T-cell (primary cell): ENCODE measurements around the gene HECTD1. TPM values are rescaled to one million over a fixed set of nuclear protein-coding genes. Genes with fewer than 3 reads are reported as not detected.
"Not testable (repeated sequence)": the region's sequence is repeated elsewhere in the genome, so short reads cannot be mapped to it uniquely, and the experiment has no call there.

Experiments used
- ATAC-seq, 4 experiments: fragments of 200-7000 bp in 3 of 4; fragments of 150-1000 bp in 1 of 4; cut with Tn5 transposase; replicated peaks in 1 of 4; 1 replicate in 3 of 4; 2 replicates in 1 of 4; pipeline ENCODE4 v1.10.0; 2021; ENCODE audit warnings: moderate library complexity in 3 of 4, mild to moderate bottlenecking in 2 of 4, moderate number of reproducible peaks in 1 of 4
- CTCF ChIA-PET, 2 donors: fragments of 300-600 bp; sonication (Branson Sonifier 250); formaldehyde crosslinking; loops; one replicate each; lab custom pipeline; 2022; ENCODE audit warnings: antibody characterized with exemption in 2 of 2; lab: Charles Lee
- POLR2A ChIA-PET, 2 donors: fragments of 300-600 bp; sonication (Branson Sonifier 250); formaldehyde crosslinking; loops; one replicate each; lab custom pipeline; 2022; ENCODE audit warnings: antibody characterized with exemption in 2 of 2; lab: Charles Lee
- DNase-seq, 35 experiments: peaks; one replicate each; pipeline versions ENCODE4 v3.0.0 to v3.0.0-alpha.2; 2013 to 2023
- H3K27ac ChIP-seq: one replicate; pipeline ENCODE4 v1.5.1; 2013; ENCODE audit warnings: low read length
- H3K27me3 ChIP-seq, 2 experiments: replicated peaks in 1 of 2; 1 replicate in 1 of 2; 2 replicates in 1 of 2; pipeline versions ENCODE4 v1.6.1 to v1.7.0; 2013; ENCODE audit warnings: low read length in 1 of 2, mixed read lengths in 1 of 2; ENCODE audit not compliant: control insufficient read depth in 2 of 2, insufficient read depth in 2 of 2; ENCODE audit errors: extremely low read depth in 1 of 2
- H3K36me3 ChIP-seq, 2 donors: 1 replicate in 1 of 2; 2 replicates in 1 of 2; pipeline versions ENCODE4 v1.6.1 to v1.7.0; 2013; ENCODE audit warnings: low read length in 1 of 2; ENCODE audit not compliant: control insufficient read depth in 2 of 2, insufficient read depth in 1 of 2; ENCODE audit errors: extremely low read depth in 1 of 2
- H3K4me1 ChIP-seq, 2 experiments: 1 replicate in 1 of 2; 2 replicates in 1 of 2; pipeline versions ENCODE4 v1.6.1 to v1.7.0; 2013; ENCODE audit warnings: low read length in 2 of 2, mixed read lengths in 1 of 2; ENCODE audit not compliant: insufficient read depth in 2 of 2, control insufficient read depth in 1 of 2; ENCODE audit errors: extremely low read depth in 1 of 2
- H3K4me3 ChIP-seq, 2 donors: 1 replicate in 1 of 2; 2 replicates in 1 of 2; pipeline versions ENCODE4 v1.5.1 to v1.7.0; 2013; ENCODE audit warnings: mild to moderate bottlenecking in 2 of 2, low read length in 1 of 2, moderate library complexity in 1 of 2; ENCODE audit not compliant: control insufficient read depth in 1 of 2; ENCODE audit errors: extremely low read depth in 1 of 2
- H3K9me3 ChIP-seq: 2 replicates; pipeline ENCODE4 v1.7.0; 2013
- H3K27ac Mint-ChIP-seq, 2 donors: one replicate each; pipeline ENCODE4 v1.8.0; 2020 to 2021; ENCODE audit warnings: mild to moderate bottlenecking in 2 of 2, mixed read lengths in 2 of 2
- H3K27me3 Mint-ChIP-seq, 2 donors: one replicate each; pipeline ENCODE4 v1.8.0; 2021 to 2022; ENCODE audit warnings: mixed read lengths in 2 of 2
- H3K36me3 Mint-ChIP-seq: one replicate; pipeline ENCODE4 v1.8.0; 2021; ENCODE audit warnings: mixed read lengths
- H3K4me1 Mint-ChIP-seq, 3 donors: one replicate each; pipeline ENCODE4 v1.8.0; 2020 to 2022; ENCODE audit warnings: mixed read lengths in 3 of 3, mild to moderate bottlenecking in 1 of 3
- H3K4me3 Mint-ChIP-seq, 3 donors: one replicate each; pipeline ENCODE4 v1.8.0; 2020 to 2022; ENCODE audit warnings: mild to moderate bottlenecking in 3 of 3, mixed read lengths in 3 of 3, moderate library complexity in 3 of 3
- H3K9me3 Mint-ChIP-seq, 3 donors: one replicate each; pipeline ENCODE4 v1.8.0; 2020 to 2022; ENCODE audit warnings: mixed read lengths in 3 of 3
- WGBS: methylation state at CpG from one replicate; pipeline ENCODE4 v1.1.5; 2013; ENCODE audit warnings: missing lambda C conversion rate; ENCODE audit not compliant: insufficient coverage; 5-methylcytosine and 5-hydroxymethylcytosine counted together
- total RNA-seq, 35 experiments: library from RNA in 6 of 35; stranded (reverse) in 6 of 35; fragments of 120-200 nt in 1 of 35; gene quantifications; one replicate each; pipeline versions ENCODE4 v1.2.1 to v1.2.4 and lab custom pipeline; 2013 to 2026

Gene HECTD1
- total RNA-seq, 5 donors from 2014 or later (not counting 1 experiment from before 2014, with no cell fraction given): 118 to 194 (median 132) TPM

DNA sequence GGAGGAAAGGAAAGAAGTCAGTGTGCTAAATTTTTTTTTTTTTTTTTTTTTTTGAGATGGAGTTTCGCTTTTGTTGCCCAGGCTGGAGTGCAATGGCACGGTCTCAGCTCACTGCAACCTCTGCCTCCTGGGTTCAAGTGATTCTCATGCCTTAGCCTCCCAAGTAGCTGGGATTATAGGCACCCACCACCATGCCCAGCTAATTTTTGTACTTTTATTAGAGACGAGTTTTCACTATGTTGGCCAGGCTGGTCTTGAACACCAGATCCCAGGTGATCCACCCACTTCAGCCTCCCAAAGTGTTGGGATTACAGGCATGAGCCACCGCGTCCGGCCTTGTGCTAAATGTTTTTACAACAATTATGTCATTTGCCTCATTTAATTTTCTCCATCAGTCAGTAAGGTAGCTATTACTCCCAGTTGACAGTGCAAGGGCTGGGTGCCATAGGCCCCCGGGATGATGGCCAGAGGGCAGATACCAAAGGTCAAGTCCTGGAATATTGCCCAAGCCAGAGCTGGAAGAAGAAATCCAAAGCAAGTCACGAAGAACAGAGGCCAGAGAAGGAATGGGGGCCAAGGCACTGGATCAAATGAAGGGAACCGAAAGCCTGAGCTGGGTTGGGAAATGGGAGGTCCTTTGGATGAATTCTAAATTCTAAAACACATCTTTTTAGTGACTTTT is 154.5 kb downstream of the HECTD1 start:
- POLR2A ChIA-PET, H3K27me3 Mint-ChIP-seq, H3K9me3 Mint-ChIP-seq, H3K27ac Mint-ChIP-seq, H3K4me3 ChIP-seq, DNase-seq, H3K27ac ChIP-seq, ATAC-seq, H3K36me3 ChIP-seq, H3K9me3 ChIP-seq, H3K36me3 Mint-ChIP-seq, H3K4me1 ChIP-seq, H3K4me3 Mint-ChIP-seq, H3K27me3 ChIP-seq, H3K4me1 Mint-ChIP-seq: not testable (repeated sequence)
- CTCF ChIA-PET: interaction anchor here in 1 of 2 donors (0.6 kb wide), 1 partner anchor 13 kb away, joined by 3 read pairs; no protein-coding TSS in a partner anchor
- WGBS: 95% methylated on average over 3 of the region's 9 CpGs

DNA sequence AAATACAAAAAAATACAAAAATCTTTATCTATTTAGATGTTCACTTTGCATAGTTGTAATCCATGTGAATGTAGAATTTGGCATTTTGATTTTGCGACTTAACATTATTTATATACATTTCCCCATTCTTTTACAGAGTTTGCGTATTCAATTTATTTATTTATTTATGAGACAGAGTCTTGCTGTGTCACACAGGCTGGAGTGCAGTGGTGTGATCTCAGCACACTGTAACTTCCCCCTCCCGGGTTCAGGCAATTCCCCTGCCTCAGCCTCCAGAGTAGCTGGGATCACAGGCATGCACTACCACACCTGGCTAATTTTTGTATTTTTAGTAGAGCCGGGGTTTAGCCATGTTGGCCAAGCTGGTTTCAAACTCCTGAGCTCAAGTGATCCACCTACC is 156.1 kb downstream of the HECTD1 start:
- no peaks in the 10 kb centered on the region for H3K36me3 ChIP-seq
- peaks cover 2 to 6% (median 4%) of the 10 kb centered on the region in 3 donors for H3K4me1 Mint-ChIP-seq
- WGBS: 82% methylated on average over 2 of the region's 4 CpGs
- no peaks in the 10 kb centered on the region for H3K9me3 ChIP-seq
- no peaks in the 10 kb centered on the region for H3K9me3 Mint-ChIP-seq
- ChIA-PET CTCF (interaction anchor here in 1 of 2 donors (0.7 kb wide), 1 partner anchor 354 kb away, joined by 3 read pairs; no protein-coding TSS in a partner anchor), POLR2A (no interaction called here)
- ATAC-seq (no peak), DNase-seq (no peak)
- H3K4me1 ChIP-seq: no peaks in the 10 kb centered on the region
- H3K27ac ChIP-seq: no peak overlapping the region
- peaks cover 12% of the 10 kb centered on the region for H3K36me3 Mint-ChIP-seq
- H3K27me3 ChIP-seq: no peaks in the 10 kb centered on the region
- H3K4me3 ChIP-seq: no peak overlapping the region
- no peaks in the 10 kb centered on the region for H3K27me3 Mint-ChIP-seq
- H3K4me3 Mint-ChIP-seq: no peak overlapping the region
- no peak overlapping the region for H3K27ac Mint-ChIP-seq

DNA sequence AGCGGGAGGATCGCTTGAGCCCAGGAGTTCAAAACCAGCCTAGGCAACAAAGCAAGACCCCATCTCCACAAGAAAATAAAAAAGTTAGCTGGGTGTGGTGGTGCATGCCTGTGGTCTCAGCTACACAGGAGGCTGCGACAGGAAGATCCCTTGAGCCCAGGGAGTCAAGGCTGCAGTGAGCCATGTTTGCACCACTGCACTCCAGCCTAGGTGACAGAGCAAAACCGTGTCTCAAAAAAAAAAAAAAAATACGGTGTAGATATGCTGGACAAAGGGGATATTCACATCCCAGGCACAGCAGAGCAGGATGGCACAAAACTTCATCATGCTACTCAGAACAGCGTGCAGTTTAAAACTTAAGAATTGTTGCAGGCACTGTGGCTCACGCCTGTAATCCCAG is 156.6 kb downstream of the HECTD1 start:
- Mint-ChIP-seq H3K27ac (no peak overlapping the region), H3K36me3 (peaks cover 12% of the 10 kb centered on the region), H3K4me3 (no peak overlapping the region), H3K27me3 (no peaks in the 10 kb centered on the region), H3K4me1 (peaks cover 5 to 11% (median 6%) of the 10 kb centered on the region in 3 donors), H3K9me3 (no peaks in the 10 kb centered on the region)
- no peak for DNase-seq
- H3K4me3 ChIP-seq: no peak overlapping the region
- ChIA-PET CTCF (interaction anchor here in 1 of 2 donors (0.7 kb wide), 1 partner anchor 9 kb away, joined by 4 read pairs; no protein-coding TSS in a partner anchor), POLR2A (no interaction called here)
- no peak for ATAC-seq
- H3K9me3 ChIP-seq: no peaks in the 10 kb centered on the region
- H3K27ac ChIP-seq: no peak overlapping the region
- H3K36me3 ChIP-seq: no peaks in the 10 kb centered on the region
- no peaks in the 10 kb centered on the region for H3K27me3 ChIP-seq
- H3K4me1 ChIP-seq: no peaks in the 10 kb centered on the region
- 92% methylated on average over 2 of the region's 7 CpGs for WGBS

Other genes starting within 250 kb of the HECTD1 start
- 10 to 100 TPM; 12.7 to 16.5 (median 14.7) TPM for gene AP4S1, start 182.1 kb downstream of the HECTD1 start, total RNA-seq
- 10 to 100 TPM; 18.4 to 31.4 (median 21.5) TPM for gene STRN3, start 181.4 kb downstream of the HECTD1 start, total RNA-seq
- 10 to 100 TPM in 4 of 5 donors, 1 to 10 TPM in 1; 7.5 to 13.2 (median 13.0) TPM for gene HEATR5A, start 212.8 kb upstream of the HECTD1 start, total RNA-seq
- gene DTD2, start 249.7 kb upstream of the HECTD1 start, total RNA-seq: 10 to 100 TPM; 11.3 to 23.6 (median 18.1) TPM